Stimulated activated CD8-positive, alpha-beta memory T cell treated with anti-CD3 and anti-CD28 coated beads, Interleukin-15, amount 100 ng/mL, for 1 hour (primary cell): ENCODE results near the gene WAPL.

Experiments used
- DNase-seq: peaks from one replicate; pipeline ENCODE4 v3.0.0-alpha.2; 2020; ENCODE audit warnings: low read depth

Gene WAPL

DNA sequence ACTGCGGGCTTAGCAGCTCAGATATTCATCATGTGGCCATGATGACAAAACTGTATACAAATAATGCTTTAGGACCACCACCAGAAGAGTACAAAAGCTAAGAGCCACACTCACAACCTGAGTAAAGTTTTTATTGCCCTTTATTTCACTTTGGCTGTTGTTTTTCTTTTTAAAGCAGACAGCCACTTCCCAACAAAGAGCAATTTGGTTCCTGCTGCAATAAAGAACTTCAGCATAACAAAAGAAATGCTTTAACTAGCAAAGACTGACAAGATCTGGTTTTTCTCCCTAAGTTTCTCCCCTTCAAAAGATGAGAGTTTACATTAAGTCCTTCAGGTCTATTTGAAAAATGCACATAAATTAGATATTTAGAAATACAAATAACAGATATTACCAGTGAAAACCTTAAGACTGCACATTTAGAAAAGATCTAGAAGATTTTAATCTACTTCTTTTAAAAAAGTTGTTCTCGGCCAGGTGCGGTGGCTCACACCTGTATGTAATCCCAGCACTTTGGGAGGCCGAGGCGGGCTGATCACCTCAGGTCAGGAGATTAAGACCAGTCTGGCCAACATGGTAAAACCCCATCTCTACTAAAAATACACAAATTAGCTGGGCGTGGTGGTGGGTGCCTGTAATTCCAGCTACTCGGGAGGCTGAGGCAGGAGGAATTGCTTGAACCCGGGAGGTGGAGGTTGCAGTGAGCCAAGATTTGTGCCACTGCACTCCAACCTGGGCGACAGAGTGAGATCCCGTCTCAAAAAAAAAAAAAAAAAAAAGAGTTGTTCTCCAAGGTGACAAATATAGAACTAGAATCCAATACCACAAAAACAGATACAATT is 59.4 kb downstream of the WAPL start:
- no peak for DNase-seq

DNA sequence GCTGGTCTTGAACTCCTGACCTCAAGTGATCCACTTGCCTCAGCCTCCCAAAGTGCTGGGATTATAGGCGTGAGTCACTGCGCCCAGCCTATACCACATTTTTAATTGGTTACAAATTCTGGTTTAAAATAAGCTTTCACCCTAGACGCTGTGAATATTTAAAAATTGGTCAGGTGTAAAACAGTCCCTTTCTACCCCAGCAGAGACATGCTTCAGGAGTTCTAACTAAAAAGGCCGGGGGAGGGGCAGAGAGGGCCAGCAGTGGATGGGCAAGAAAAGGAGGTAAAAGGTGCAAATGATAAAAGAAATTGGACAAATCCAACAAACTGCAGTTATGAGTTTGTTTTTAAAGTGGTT is 70.0 kb downstream of the WAPL start:
- no peak for DNase-seq

DNA sequence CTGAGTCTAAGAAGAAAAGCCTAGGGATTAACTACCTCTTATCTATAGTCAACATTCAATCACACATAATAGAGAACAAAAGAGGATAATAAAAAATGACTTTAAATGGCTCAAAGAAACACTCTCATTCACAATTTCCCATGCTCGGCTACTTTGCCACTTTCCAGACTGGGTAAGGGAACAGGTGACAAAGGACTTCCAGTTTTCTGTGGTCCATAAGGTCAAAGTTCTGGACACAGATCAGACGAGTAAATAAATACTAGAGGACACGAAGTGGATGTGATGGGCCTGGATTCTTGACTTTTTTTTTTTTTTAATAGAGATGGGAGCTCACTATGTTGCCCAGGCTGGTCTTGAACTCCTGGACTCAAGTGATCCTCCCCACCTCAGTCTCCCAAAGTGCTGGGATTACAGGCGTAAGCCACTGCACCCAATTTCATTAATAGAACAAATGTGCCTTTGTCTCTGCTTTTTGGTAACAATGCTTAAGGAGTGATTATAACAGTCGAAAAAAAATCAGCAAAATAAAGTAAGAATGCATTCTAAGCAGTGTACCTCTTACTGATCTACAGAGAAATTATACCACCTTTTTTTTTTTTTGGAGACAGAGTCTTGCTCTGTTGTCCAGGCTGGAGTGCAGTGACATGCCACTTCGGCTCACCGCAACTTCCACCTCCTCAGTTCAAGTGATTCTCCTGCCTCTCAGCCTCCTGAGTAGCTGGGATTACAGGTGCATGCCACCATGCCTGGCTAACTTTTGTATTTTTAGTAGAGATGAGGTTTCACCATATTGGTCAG is 70.6 kb downstream of the WAPL start:
- DNase-seq, result no peak

DNA sequence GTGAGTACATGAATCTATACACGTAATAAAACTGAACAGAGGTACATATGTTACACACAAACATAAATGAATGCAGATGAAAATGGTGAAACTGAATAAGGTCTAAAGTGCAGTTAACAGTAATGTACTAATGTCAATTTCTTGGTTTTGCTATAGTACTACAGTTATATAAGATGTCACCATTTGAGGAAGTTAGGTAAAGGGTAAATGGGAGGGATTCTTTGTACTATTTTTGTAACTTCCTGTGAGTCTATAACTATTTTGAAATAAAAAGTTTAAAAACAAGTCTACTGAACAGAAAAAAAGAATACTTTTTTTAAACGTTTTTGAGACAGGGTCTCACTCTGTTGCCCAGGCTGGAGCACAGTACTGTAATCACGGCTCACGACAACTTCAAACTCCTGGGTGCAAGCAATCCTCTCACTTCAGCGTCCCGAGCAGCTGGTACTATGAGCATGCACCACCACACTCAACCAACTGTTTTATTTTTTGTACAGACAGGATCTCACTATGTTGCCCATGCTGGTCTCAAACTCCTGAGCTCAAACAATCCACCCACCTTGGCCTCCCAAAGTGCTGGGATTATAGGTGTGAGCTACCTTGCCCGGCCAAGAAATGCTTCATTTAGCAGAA is 71.5 kb downstream of the WAPL start:
- DNase-seq, result no peak

DNA sequence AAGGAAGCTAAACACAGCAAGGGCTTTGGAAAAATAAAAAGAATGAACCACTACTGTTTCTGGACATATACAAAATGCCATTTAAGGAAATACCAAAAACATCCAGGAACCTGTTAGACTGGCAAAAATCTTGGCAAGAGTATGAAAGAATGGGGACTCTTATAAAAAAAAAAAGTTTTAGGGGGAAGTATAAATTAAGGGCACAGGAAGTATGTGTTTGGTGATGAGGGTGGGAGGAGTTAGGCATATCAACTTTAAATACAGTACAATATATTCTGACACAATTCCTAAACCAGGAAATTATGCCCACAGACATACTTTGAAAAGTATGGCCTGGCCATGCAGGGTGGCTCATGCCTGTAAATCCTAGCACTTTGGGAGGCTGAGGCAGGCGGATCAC is 74.2 kb downstream of the WAPL start:
- no peak for DNase-seq

DNA sequence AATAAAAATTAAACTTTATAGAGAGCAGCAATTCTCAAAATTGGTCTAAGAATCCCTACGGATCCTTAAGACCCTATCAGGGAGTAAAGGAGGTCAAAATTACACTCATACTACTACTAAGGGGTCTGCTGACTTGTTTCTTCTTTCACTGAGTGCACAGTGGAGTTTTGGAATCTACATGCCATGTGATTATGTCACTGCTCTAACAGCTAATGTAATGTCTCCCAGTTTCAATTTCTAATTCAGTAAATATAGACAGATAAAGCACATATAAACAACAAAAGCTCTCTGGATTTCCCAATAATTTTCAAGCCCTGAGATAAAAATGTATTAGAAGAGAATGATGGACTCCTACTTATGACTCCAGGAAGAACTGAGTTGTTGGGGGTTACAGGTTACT is 74.6 kb downstream of the WAPL start:
- DNase-seq, result no peak

DNA sequence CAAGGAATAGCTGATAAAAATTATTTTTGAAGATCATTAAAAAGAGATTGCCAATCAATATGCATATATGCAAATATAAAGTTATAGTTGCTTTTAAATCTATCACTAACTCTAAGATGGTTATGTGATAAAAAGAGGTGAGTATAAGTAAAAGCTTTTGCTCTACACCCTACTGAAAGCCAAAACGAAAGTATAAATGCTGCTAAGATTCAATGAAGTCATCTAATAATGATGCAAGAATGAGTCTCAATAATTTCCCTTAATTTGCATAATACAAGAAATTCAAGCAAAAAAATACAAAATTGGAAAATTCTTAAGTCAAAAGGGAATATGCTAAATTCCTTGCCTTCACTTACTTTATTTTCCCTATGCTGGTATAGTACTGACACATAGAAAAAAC is 75.2 kb downstream of the WAPL start:
- no peak for DNase-seq

DNA sequence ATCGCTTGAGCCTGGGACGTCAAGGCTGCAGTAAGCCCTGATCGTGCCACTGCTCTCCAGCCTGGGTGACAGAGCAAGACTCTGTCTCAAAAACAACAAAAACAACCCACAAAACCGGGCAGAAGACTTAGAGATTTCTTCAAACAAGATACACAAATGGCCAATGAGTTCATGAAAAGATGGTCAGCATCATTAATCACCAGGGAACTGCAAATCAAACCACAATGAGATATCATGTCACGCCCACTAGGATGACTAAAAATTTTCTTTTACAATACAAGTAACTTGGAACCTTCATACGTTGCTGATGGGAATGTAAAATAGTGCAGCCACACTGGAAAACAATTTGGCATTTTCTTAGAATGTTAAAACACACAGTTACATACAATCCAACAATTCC is 77.7 kb downstream of the WAPL start:
- no peak for DNase-seq

DNA sequence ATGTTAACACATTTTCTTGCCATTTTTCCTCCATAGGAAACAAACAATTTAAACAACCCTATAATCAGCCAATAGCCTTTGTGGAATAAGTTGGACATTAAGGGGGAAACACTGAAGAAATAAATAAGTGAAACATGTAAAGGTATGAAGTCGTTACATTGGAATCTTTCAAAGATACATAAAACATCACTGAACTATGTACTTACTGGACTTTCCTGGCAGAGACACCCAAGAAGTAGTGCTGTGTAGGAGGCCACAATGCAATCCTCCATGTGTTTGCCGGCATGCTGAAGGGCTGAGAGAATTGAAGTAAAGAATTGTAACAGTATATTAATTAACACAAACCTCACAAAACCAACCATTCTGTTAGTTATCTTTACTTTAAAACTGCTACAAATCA is 78.5 kb downstream of the WAPL start:
- DNase-seq, result no peak

DNA sequence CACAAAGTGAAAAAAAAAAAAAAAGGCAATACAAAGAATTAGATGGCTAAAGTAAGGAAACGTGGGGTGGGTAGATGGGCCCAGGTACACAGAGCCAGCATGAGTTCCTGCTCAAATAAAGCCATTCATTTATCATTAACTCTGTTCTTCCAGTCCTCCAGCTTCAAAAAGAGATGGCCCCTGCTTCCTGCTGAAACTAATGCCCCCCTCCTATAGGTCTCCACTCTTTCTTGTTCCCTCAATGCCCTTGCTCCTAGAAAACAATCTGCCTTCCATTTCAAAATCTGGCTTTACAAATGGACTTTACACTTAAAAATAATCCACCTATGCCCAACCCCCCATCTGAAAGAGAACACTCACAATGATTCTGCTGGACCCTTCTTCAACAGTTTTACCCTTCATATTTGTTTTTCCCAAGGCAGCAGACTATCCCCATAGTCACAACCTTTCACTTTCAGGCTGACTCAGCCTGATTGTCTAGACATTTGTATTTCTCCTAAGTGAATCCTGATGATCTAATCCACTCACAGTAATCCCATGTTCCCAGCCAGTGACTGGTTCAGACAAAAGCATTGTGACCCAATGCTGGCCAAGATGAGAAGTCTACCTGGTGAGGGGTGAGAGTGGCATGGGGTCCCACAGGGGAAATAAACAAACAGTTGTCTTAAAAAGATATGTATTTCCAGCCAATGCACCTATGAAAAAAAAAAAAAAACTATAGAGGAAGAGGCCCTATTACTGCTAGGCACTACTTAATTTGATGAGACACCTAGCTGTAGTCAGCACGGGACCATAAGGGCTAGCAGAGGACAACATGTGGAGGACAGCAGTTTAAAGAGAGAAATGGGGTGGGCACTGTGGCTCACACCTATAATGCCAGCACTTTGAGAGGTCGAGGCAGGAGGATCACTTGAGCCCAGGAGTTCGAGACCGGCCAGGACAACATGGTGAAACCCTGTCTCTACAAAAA is 80.4 kb downstream of the WAPL start:
- no peak for DNase-seq

DNA sequence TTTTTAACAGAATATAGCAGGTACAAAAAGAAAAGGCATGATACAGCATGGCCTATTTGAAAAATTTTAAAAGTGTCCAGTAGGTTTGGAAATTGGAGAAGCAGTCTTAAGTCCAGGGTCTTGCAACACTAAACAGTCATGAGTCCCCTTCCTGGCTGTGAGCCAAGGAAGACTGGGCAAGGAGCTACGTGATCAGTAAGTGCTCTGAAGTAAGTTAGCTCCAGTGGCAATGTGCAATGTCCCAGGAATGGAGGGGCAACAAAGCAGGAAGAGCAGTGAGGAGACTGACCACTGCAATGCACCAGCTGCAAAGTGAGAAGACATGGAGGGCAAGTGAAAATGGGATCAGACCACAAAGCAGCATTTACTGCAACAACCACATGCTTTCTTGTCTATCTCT is 82.0 kb downstream of the WAPL start:
- DNase-seq, result no peak

DNA sequence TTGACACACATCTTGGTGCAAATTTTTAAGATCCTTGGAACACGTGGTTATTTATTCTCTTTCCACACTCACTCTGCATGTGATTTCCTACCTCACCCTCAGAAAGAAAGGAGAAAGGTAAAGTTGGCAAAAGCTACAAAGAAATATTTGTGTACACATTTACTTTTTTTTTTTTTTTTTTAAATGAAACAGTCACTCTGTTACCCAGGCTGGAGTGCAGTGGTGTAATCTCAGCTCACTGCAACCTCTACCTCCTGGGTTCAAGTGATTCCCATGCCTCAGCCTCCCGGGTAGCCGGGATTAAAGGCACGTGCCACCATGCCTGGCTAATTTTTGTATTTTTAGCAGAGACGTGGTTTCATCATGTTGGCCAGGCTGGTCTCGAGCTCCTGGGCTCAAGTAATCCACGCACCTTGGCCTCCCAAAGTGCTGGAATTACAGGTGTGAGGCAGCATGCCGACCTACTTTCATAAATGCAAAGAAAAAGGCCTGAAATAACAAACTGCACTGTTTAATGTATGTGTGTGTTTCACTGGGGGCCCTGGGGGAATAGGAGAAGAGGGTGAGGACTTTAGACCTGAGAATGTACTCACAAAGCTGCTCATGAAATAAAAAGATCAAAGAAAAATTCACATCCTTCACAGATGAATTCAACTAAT is 83.4 kb downstream of the WAPL start:
- DNase-seq, result no peak

DNA sequence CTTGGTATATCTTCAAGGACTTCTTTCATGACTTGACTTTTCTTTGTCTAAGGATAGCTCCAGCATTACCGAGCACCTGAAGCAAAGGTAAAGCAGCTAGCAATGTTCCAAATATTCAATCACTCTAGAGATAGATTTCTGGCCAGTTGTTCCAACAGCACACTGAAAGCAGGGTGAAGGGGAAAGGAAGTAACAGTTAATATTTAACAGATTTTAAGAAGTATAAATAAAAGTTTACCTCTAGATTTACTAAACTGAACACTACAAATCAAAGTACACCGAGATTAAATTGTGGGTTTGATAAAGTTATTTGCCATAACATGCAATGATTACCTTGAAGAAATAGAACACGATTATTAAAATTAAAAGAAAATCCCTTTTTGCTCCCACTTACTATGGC is 84.1 kb downstream of the WAPL start:
- no peak for DNase-seq

DNA sequence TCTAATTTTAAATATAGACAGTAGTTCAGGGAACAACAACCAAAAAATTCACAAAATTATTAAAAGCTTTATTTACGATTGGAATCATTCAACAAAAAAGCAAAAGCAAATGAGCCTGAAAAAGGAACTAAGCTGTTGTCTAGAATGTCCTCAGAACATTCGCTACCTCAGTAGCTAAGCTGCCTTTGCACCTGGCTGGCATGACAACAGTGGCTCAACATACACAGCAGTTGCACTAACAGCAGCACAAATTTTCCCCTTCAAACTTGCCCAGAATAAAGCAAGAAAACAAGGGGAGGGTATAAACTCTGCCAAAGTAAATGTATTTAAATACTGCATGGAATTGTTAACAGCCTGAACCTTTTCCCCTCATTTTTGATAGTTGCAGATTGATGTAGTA is 84.6 kb downstream of the WAPL start:
- DNase-seq, result no peak

DNA sequence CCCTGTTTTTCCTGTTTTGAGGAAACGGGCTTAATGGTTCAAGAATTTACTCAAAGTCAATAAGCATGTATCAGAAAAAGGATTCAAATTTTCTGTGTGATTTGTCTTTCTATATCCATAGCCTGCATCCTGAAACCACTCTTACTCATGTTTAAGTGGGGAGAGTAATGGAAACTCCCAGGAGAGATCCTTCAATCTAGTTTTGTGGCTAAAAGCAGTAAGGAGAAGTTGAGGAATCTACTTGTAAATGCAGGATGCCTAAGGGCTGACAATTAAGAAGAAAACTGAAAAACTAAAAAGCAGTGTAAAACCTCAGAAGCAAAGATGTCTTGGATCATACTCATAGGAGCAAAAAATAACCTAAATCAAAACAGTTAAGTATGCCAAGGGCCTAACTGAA is 86.9 kb downstream of the WAPL start:
- no peak for DNase-seq

DNA sequence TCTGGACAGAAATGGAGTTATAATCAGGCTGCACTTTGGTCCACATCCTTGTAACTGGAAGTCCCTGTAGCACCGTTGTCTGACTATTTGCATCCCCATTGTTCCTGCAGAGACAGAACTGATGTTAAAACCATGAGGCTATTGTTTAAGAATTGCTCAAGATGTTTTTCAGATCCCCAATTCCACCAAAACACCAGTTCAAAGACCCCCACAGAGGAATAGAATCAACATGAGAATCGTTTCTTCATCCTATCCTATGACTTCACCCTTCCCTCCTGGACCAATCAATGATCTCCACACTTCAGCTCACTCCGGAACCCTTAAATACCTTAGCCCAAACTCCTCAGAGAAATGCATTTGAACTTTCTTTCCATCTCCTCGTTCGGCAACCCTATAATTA is 97.9 kb downstream of the WAPL start:
- no peak for DNase-seq

DNA sequence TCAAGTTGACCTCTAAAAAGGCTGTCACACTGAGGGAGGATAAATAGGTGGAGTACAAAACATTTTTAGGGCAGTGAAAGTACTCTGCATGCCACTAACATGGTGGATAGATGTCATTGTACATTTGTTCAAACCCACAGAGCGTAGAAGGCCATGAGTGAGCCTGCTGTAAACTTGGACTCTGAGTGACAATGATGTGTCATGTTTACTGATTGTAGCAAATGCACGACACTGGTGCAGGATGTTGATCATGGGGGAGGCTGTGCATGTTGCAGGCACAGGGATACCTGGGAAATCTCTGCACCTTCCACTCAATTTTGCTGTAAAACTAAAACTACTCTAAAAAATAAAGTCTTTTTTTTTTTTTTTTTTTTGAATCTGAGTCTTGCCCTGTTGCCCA is 102.5 kb downstream of the WAPL start:
- DNase-seq, result no peak

DNA sequence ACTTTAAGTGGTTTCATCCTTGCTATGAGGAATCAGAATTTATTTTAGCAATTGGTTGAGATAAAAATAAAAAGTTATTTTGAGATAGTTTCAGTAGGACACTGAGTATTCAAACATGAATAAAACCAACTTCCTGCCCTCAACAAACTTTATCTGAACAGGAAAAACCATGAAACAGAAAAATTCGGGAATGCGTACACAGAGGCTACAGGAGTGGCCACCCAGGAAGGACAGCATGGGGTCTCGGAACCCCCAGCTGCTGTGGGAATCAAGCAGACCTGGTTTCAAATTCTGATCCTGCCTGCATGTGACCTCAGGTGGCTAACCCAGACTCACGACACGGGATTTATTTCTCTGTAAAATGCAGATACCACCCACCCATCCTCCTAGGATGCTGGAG is 106.0 kb downstream of the WAPL start:
- no peak for DNase-seq

DNA sequence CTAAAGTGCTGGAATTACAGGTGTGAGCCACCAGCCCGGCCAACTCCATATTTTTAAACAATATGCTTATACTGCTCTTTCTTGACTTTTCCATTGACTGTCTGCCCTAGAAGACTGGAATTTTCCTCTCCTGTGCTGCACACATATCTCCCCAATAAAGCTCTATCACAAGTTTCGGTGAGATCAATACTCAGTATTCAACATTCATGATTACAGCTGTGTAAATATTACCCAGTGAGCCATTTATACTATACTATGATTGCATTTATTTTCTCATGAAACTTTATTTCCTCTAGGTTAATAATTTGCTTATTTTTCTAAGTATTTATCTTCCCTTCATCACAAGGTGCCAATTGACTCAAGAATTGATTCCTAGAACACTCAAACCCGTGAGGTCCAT is 106.5 kb downstream of the WAPL start:
- DNase-seq, result no peak

DNA sequence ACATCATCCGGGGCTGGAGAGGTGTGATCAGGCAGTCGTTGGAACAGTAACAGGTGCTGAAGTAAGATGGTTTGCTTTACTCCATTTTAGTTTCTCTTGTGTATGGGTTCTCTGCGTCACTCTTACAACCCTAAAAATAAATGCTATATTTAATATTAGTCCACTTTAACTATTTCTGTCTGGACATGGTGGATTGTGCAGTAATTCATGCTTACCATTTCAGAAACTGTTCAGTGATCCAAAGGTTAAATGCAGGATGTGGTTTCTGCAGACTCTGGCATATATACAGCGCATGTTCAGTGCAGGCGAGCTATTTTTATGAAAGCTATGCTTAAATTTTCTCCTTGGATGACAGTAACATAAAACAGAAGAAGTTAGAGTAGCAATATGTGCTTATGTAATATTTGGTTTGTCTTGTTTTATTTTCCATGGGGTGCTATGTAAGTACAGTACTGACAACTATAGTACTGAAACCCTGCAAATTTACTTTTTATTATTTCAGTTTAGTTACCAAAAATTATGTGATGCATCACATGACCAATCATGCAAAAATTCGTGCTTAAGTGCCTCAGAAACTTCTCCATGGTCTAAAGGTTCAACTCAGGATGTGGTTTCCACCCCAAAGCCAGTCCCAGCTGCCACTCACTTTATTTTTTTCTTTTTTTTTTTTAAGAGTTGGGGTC is 108.4 kb downstream of the WAPL start:
- no peak for DNase-seq
